ENCODE results near the gene ARFIP1.
"Not testable (repeated sequence)": the region's sequence is repeated elsewhere in the genome, so short reads cannot be mapped to it uniquely, and the experiment has no call there.

- not testable (repeated sequence) for TF ChIP-seq RREB1 (CRISPR knock-in tag; IDR thresholded peaks at IDR 0.05); ZSCAN29 (IDR thresholded peaks at IDR 0.05); BCLAF1 (IDR thresholded peaks at IDR 0.05; ENCODE audit: borderline replicate concordance in 1 of 2, control insufficient read depth in 1 of 2, low read depth in 2 of 2, low read length in 1 of 2); E2F6 (IDR thresholded peaks at IDR 0.05; ENCODE audit: borderline replicate concordance in 1 of 2, extremely low read depth in 1 of 2, insufficient read depth in 1 of 2, insufficient read length in 1 of 2, low read depth in 1 of 2, low read length in 1 of 2, poor library complexity in 1 of 2, severe bottlenecking in 1 of 2); POLR2A (conservative IDR thresholded peaks at IDR 0.05); MED1 (CRISPR knock-in tag; IDR thresholded peaks at IDR 0.05; ENCODE audit: borderline replicate concordance); XRCC5 (IDR thresholded peaks at IDR 0.05; ENCODE audit: low read depth, low read length); USF1 (CRISPR knock-in tag; IDR thresholded peaks at IDR 0.05); CEBPB (tag; IDR thresholded peaks at IDR 0.05); ZNF780A (CRISPR knock-in tag; IDR thresholded peaks at IDR 0.05); SETDB1 (IDR thresholded peaks at IDR 0.05; ENCODE audit: low read length); TEAD2 (tag; IDR thresholded peaks at IDR 0.05); NRF1 (conservative IDR thresholded peaks at IDR 0.05 in 1 of 2, IDR thresholded peaks at IDR 0.05 in 1 of 2); CBX5 (IDR thresholded peaks at IDR 0.05; ENCODE audit: borderline replicate concordance, low read depth)
These were observed 118.4 kb downstream of the ARFIP1 start for GRCh38 chr4:152898133-152898532.
